Ramos (cell line): ENCODE data around the gene DNAJA2.
"Not testable (repeated sequence)": the region's sequence is repeated elsewhere in the genome, so short reads cannot be mapped to it uniquely, and the experiment has no call there.

Source experiments
- in situ Hi-C: fragments of 300-500 bp; cut with MboI; formaldehyde crosslinking; loops from one replicate; pipeline ENCODE4 v1.14.3; 2022; ENCODE audit warnings: low sequenced_read_pairs; ENCODE audit not compliant: unreplicated experiment

Gene DNAJA2

GRCh38 chr16:46973207-46973995, at the start of gene DNAJA2:
DNAJA2 (minus strand) TSS chr16:46973674; CDS start chr16:46973572, 102 bp downstream.
- in situ Hi-C loops = no loop called here

GRCh38 chr16:47019568-47019967, 46.1 kb upstream of the DNAJA2 start:
- in situ Hi-C loops = no loop called here

DNA sequence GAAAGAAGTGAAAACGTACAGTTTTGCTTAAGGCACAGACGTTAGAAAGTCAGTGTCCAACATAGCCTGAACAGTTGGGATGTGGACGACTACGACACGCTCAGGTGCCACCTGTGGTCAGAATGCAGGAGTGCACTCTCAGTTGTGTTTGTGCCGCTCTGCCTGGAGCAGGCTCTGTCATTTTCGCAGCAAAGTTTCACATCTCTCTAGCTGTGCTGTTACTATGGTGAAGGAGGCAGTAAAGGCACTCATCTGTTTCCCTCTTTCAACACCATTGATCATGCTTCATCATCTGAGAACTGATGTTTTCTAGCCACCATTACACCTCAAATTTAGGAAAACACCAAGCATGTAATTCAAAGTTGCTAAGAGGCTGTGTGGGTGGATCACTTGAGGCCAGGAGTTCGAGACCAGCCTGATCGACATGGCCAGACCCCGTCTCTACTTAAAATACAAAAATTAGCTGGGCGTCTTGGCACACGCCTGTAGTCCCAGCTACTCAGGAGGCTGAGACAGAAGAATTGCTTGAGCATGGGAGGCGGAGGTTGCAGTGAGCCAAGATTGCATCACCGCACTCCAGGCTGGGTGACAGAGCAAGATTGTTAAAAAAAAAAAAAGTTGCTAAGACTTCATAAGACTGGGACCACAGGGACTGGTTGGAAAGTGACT, 44.9 kb upstream of the DNAJA2 start:
- in situ Hi-C loops = no loop called here

DNA sequence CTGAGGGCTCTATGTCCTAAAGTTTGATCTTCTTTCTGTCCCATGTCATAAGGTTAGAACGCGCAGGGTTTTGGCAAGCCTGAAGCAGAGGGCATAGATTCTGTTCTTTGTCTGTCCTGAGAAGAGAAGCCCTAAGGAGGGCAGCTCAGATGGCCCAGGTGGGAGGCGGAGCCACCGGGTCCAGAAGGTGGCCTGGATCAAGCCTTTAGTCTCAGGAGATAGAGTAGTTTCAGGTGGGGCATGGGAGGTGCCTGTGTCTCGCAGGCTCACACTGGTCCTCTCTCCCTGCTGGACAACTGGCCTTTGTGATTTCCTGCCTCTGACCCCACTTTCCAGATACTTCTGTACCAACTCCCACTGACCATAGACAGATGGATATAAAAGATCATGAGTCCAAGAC, 44.2 kb upstream of the DNAJA2 start:
- in situ Hi-C loops = no loop called here

DNA sequence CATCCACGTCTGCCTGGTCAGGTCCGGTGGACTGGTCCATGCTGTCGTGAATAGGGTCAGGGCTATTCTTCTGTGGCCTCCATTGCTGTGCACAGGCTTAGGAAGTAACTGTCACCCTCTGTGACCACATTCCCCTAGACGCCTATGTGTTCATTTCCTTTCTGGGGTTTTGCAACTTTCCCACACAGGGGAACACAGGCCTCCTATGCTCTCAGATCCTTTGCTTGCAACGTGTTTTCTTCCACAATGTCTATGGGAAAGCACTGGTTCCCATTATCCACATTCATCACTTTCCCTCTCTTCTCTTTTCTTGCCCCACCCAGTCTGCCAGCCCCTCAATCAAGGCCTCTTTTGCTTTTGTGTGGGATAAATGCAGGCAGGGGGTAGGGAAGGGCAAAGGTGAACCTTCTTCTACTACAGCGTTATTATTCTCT, 43.2 kb upstream of the DNAJA2 start:
- in situ Hi-C loops = no loop called here

GRCh38 chr16:47013910-47014309, 40.4 kb upstream of the DNAJA2 start:
- in situ Hi-C loops = no loop called here

DNA sequence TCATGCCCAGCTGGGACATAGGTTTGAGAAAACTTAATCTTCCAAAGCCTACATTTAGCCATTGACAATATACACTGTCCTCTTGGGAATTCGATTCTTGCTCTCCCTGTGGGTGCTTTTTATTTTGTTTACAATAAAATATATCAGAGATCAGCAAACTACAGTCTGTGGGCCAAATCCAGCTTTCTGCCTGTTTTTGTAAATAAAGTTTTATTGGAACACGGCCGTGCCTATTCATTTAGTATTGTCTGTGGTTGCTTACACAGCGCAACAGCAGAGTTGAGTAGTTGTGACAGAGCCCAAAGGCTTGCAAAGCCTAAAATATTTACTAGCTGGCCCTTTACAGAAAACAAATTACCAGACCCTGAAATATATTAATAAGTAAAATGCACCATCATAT, 39.7 kb upstream of the DNAJA2 start:
- in situ Hi-C loops = no loop called here

- in situ Hi-C loops = not testable (repeated sequence)
These were observed 37.3 kb upstream of the DNAJA2 start for GRCh38 chr16:47010812-47011211.

GRCh38 chr16:47008612-47009011, 35.1 kb upstream of the DNAJA2 start:
- in situ Hi-C loops = no loop called here

GRCh38 chr16:47008174-47008573, 34.7 kb upstream of the DNAJA2 start:
- in situ Hi-C loops = no loop called here

GRCh38 chr16:47004652-47005051, 31.2 kb upstream of the DNAJA2 start:
- in situ Hi-C loops = no loop called here

DNA sequence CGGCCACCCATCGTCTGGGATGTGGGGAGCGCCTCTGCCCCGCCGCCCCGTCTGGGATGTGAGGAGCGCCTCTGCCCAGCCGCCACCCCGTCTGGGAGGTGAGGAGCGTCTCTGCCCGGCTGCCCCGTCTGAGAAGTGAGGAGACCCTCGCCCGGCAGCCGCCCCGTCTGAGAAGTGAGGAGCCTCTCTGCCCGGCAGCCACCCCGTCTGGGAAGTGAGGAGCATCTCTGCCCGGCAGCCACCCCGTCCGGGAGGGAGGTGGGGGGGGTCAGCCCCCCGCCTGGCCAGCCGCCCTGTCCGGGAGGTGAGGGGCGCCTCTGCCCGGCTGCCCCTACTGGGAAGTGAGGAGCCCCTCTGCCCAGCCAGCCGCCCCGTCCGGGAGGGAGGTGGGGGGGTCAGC, 26.6 kb upstream of the DNAJA2 start:
- in situ Hi-C loops = not testable (repeated sequence)

GRCh38 chr16:46997844-46998243, 24.4 kb upstream of the DNAJA2 start:
- in situ Hi-C loops = no loop called here

DNA sequence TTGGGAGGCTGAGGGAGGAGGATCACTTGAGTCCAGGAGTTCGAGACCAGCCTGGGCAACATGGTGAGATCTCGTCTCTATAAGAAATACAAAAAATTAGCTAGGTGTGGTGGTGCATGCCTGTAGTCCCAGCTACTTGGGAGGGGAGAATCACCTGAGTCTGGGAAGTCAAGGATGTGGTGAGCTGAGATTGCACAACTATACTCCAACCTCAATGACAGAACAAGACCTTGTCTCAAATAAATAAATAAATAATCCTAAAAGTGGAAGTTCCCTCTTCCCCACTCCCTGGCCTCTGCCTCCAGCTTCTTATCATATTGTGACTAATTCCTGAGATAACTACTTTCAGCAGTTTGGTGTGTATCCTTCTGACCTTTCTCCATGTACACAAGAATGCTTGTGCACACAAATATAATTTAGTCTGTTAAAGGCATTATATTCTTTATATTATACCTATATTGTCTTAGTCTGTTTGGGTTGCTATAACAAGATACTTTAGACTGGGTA, 23.5 kb upstream of the DNAJA2 start:
- in situ Hi-C loops = no loop called here

DNA sequence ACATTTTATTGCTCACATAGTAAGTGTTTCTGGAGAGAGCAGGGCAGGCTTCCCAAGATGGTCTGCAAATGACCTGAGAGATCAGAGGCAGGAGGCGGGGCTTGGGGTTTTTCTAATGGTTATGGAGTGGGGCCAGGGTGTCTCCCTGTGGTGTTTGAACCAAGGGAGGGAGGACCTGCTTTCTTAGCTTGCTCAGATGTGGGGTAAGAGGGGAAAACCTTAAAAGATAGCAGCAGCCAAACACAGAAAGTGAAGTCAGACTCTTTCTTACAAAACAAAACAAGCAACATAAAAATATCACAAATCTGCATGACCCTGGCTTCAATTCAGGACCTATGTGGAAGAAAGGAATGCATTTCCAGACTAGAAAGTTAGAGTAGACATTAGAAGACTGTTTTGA, 22.9 kb upstream of the DNAJA2 start:
- in situ Hi-C loops = no loop called here

DNA sequence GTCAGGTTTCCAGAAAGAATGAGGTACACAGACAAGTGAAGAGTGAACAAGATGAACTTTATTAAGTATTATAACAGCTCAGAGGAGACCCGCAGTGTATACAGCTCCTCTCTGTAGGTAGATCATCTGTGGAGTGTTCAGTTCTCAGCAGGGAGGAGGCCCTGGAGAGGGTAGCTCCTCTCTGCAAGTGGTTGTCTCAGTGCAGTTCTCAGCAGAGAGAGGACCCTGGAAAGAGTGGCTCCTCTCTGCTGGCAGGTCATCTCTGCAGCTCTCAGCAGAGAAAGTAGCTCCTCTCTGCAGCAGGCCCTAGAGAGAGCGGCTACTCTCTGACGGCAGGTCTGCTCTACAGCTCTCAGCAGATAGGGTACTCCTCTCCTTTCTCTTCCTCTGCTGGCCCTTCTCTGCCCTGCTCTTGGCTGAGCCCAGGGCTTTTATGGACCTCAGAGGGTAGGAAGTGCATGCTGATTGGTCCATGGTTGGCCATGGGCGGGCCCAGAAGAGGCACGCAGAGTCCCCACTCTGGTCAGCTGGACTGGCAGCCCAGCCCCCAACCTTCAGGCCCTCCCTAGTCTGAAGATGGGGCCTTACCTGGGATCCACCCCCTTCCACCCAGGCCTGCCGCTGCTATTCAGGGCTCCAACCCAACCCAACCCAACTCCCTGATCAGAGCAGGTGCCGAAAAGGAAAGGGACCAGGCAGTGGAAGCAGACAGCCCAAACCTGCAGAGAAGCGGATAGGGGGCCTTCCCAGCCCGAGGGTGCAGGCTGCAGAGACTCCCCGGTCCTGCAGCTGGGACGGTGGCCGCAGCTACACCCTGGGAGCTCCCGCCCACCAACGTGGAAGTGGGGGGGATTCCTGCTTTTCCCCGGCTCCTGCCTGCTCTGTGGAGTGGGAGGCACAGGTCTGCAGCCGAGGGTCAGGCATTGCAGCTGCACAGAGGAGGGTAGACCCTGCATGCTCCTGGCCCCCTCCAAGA, 18.5 kb upstream of the DNAJA2 start:
- in situ Hi-C loops = no loop called here

DNA sequence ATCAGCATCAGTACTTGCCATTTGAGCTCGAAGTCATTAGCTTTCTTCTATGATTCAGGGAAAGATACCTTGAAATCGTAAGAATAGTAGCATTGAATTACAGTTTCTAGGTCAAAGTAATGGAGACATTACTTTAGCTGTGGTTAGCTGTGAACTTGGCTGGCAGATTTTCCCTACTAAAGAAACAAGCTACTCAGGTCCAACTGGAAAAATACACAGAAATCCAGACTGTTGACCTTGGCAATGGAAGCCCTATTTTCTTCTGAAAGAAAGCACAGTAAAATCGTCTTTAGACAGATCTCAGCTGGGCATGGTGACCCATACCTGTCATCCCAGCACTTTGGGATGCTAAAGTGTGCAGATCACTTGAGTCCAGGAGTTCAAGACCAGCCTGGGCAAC, 13.4 kb upstream of the DNAJA2 start:
- in situ Hi-C loops = no loop called here

GRCh38 chr16:46986438-46986837, 13.0 kb upstream of the DNAJA2 start:
- in situ Hi-C loops = no loop called here

GRCh38 chr16:46982335-46982734, 8.9 kb upstream of the DNAJA2 start:
- in situ Hi-C loops = no loop called here

DNA sequence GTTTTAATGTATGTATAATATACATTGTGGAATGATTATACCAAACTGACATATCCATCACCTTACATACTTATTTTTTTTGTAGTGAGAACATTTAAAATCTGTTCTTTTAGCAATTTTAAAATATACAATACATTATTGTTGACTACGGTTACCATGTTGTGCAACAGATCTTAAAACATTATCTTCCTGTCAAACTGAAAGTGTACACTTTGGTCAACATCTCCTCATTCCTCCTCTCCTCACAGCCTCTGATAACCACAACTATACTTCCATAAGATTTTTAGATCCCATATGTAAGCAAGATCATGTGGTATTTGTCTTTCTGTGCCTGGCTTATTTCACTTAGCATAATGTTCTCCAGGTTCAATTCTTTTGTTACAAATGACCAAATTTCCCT, 7.5 kb upstream of the DNAJA2 start:
- in situ Hi-C loops = no loop called here
